K562 (cell line): ENCODE data around the gene ZFAND5. TPM values are rescaled to one million over a fixed set of nuclear protein-coding genes. Genes with fewer than 3 reads are reported as not detected.

ENCODE experiments used
- ATAC-seq: fragments of 200-7000 bp; cut with Tn5 transposase; 3 replicates; pipeline ENCODE4 v1.9.1; 2020; ENCODE audit warnings: moderate library complexity
- BruUV-seq: library from RNA; stranded (reverse); fragments of 400-500 nt; replicated peaks from 2 replicates; lab custom pipeline; 2021; lab: Mats Ljungman, UMichigan
- CTCF ChIA-PET: fragments of 300-600 bp; formaldehyde crosslinking; extraction: SDS; loops from one replicate; lab custom pipeline; 2021; ENCODE audit warnings: low intra/inter-chr PET ratio; lab: Yijun Ruan, JAX
- POLR2A ChIA-PET: fragments of 300-600, 350-650 bp; sonication (Branson Sonifier 250); formaldehyde crosslinking; extraction: SDS; loops from one replicate; lab custom pipeline; 2021; ENCODE audit warnings: antibody characterized with exemption, inconsistent platforms; lab: Yijun Ruan, JAX
- DNase-seq, 4 experiments: peaks; one replicate each; pipeline versions ENCODE4 v3.0.0 to v3.0.0-alpha.2; 2011 to 2018; ENCODE audit warnings: low spot score in 3 of 4, mixed read lengths in 3 of 4; ENCODE audit errors: extremely low read depth in 1 of 4
- FAIRE-seq: peaks from 2 replicates; lab custom pipeline; 2011; peaks lifted over from hg19 to GRCh38; lab: Jason Lieb, UNC
- H2AFZ ChIP-seq: 2 replicates; pipeline ENCODE4 v1.6.0; 2011; ENCODE audit warnings: low read depth, low read length, control low read depth, inconsistent platforms
- H3K27ac ChIP-seq: fragments of 200-600 bp; 3 replicates; pipeline ENCODE4 v1.8.0; 2011; ENCODE audit warnings: low read depth, mild to moderate bottlenecking, control low read depth, inconsistent platforms, low read length, moderate library complexity, mixed read lengths; ENCODE audit errors: extremely low read depth
- H3K27me3 ChIP-seq, 2 experiments: fragments of 300-600 bp in 1 of 2; 2 replicates in 1 of 2; 3 replicates in 1 of 2; pipeline versions ENCODE4 v1.6.0 to v1.8.0; 2011; ENCODE audit warnings: inconsistent platforms in 2 of 2, low read length in 2 of 2, mild to moderate bottlenecking in 1 of 2, mixed read lengths in 1 of 2, moderate library complexity in 1 of 2; ENCODE audit not compliant: control insufficient read depth in 2 of 2, insufficient read depth in 2 of 2
- H3K36me3 ChIP-seq: fragments of 300-600 bp; 3 replicates; pipeline ENCODE4 v1.8.0; 2011; ENCODE audit warnings: mild to moderate bottlenecking, low read length, inconsistent platforms; ENCODE audit not compliant: control insufficient read depth, insufficient read depth
- H3K4me1 ChIP-seq, 2 experiments: fragments of 200-600 bp in 1 of 2; replicated peaks in 1 of 2; 2 replicates in 1 of 2; 3 replicates in 1 of 2; pipeline versions ENCODE4 v1.5.1 to v1.8.0; 2011; ENCODE audit warnings: inconsistent platforms in 2 of 2, low read length in 2 of 2, mild to moderate bottlenecking in 1 of 2, mixed read lengths in 1 of 2, moderate library complexity in 1 of 2; ENCODE audit not compliant: control insufficient read depth in 2 of 2, insufficient read depth in 2 of 2
- H3K4me2 ChIP-seq: 2 replicates; pipeline ENCODE4 v1.6.1; 2011; ENCODE audit warnings: low read length, control low read depth, inconsistent platforms, mixed read lengths; ENCODE audit not compliant: insufficient read depth
- H3K4me3 ChIP-seq: fragments of 200-600 bp; sonication (generic), shearing (Covaris generic); 2 replicates; pipeline ENCODE4 v1.5.1; 2016; ENCODE audit warnings: control low read depth, inconsistent platforms
- H3K79me2 ChIP-seq: fragments of 200-600 bp; 3 replicates; pipeline ENCODE4 v1.8.0; 2011; ENCODE audit warnings: low read length, inconsistent platforms; ENCODE audit not compliant: control insufficient read depth, insufficient read depth
- H3K9ac ChIP-seq, 2 experiments: 2 replicates each; pipeline versions ENCODE4 v1.6.0 to v1.6.1; 2011; ENCODE audit warnings: low read depth in 2 of 2, low read length in 2 of 2, control low read depth in 1 of 2, inconsistent platforms in 1 of 2, mild to moderate bottlenecking in 1 of 2, mixed read lengths in 1 of 2; ENCODE audit not compliant: insufficient read depth in 1 of 2
- H3K9me1 ChIP-seq: one replicate; pipeline ENCODE4 v1.6.0; 2011; ENCODE audit warnings: inconsistent platforms, mild to moderate bottlenecking, low read length, moderate library complexity; ENCODE audit not compliant: control insufficient read depth, insufficient read depth
- H3K9me3 ChIP-seq: replicated peaks from 2 replicates; pipeline ENCODE4 v1.5.1; 2011; ENCODE audit warnings: low read depth, low read length, inconsistent platforms; ENCODE audit not compliant: control insufficient read depth, insufficient read depth
- H4K20me1 ChIP-seq: replicated peaks from 2 replicates; pipeline ENCODE4 v1.6.1; 2011; ENCODE audit warnings: low read length, inconsistent platforms, mixed read lengths; ENCODE audit not compliant: control insufficient read depth, insufficient read depth
- ARHGAP35 ChIP-seq: fragments of 450-650 bp; IDR thresholded peaks from 2 replicates; pipeline ENCODE4 v1.6.1; 2018; ENCODE audit not compliant: partially characterized antibody
- MTF1 ChIP-seq: fragments of 250-450 bp; sonication (Bioruptor Pico); IDR thresholded peaks from 2 replicates; pipeline ENCODE4 v1.9.0; 2021; ENCODE audit warnings: moderate library complexity, mild to moderate bottlenecking, inconsistent platforms, borderline replicate concordance
- RBM34 ChIP-seq: fragments of 200-400 bp; formaldehyde crosslinking; IDR thresholded peaks from 2 replicates; pipeline ENCODE4 v1.6.1; 2018; ENCODE audit warnings: low read length, borderline replicate concordance; ENCODE audit not compliant: insufficient read depth
- XRCC5 ChIP-seq: fragments of 200-400 bp; formaldehyde crosslinking; IDR thresholded peaks from 2 replicates; pipeline ENCODE4 v1.6.1; 2017; ENCODE audit warnings: low read depth, mild to moderate bottlenecking, low read length
- WGBS: fragments of 100-300 bp; shearing (Covaris generic); methylation state at CpG from one replicate; pipeline ENCODE4 v1.1.6; 2016; ENCODE audit warnings: low coverage, mixed read lengths; ENCODE audit not compliant: insufficient coverage; ENCODE audit errors: missing lambda C conversion rate; 5-methylcytosine and 5-hydroxymethylcytosine counted together
- in situ Hi-C: fragments of 300-500 bp; cut with MboI; formaldehyde crosslinking; loops from 4 replicates; pipeline ENCODE4 v1.15.0; 2018; ENCODE audit warnings: inconsistent platforms, mixed read lengths
- intact Hi-C: fragments of 100-400 bp; cut with micrococcal nuclease; formaldehyde crosslinking; loops from 2 replicates; pipeline ENCODE4 v1.14.2; 2022
- polyA plus RNA-seq, 8 experiments: library from polyadenylated mRNA; depleted of rRNA in 4 of 8; stranded (reverse) in 5 of 8; unstranded in 3 of 8; fragments of >200 nt; fragmentation: Nextera tagmentation in 2 of 8; fragmentation: Illumina TruSeq in 1 of 8; extraction: Ambion mirVana in 2 of 8; extraction: Trizol in 1 of 8; gene quantifications; 2 replicates each; pipeline versions ENCODE4 v1.2.1 to v1.2.3, GENCODE V29; 2011 to 2014; ENCODE audit warnings: inconsistent platforms in 1 of 8, missing spikeins in 1 of 8
- total RNA-seq, 7 experiments: library from RNA; depleted of rRNA in 6 of 7; stranded (reverse); fragments of >200 nt in 6 of 7; fragmentation: Illumina TruSeq in 2 of 7; extraction: Trizol in 2 of 7; gene quantifications; 2 replicates each; pipeline versions ENCODE4 v1.2.1 to v1.2.3, GENCODE V29; 2011 to 2021; ENCODE audit warnings: low replicate concordance in 1 of 7

The ZFAND5 gene
- total and polyA plus RNA-seq, 9 of the 15 experiments (the other 6 are each of a cell fraction or from before 2014, with no cell fraction given): 12.7 to 64.2 (median 34.5) TPM

GRCh38 chr9:72349911-72350310, 15.1 kb downstream of the ZFAND5 start:
- H3K27me3 ChIP-seq: no peaks in the 10 kb centered on the region
- H3K4me2 ChIP-seq: no peak overlapping the region
- H3K36me3 ChIP-seq: peaks cover 12% of the 10 kb centered on the region; the same call in 2 of the 3 replicates
- 0% methylated on average over 1 of the region's 1 CpG for WGBS
- ATAC-seq (no peak), DNase-seq (no peak), FAIRE-seq (no peak)
- intact Hi-C loops: no loop called here
- H3K9me1 ChIP-seq: no peaks in the 10 kb centered on the region
- ChIA-PET CTCF (no interaction called here), POLR2A (no interaction called here)
- no peaks in the 10 kb centered on the region for H3K4me1 ChIP-seq
- no peak overlapping the region for H3K27ac ChIP-seq
- TF ChIP-seq RBM34 (no peak), XRCC5 (no peak)
- H2AFZ ChIP-seq: no peak overlapping the region
- no peaks in the 10 kb centered on the region for H3K79me2 ChIP-seq
- in situ Hi-C loops: no loop called here
- BruUV-seq: no TSS peak
- H3K9ac ChIP-seq: no peak overlapping the region
- no peaks in the 10 kb centered on the region for H3K9me3 ChIP-seq
- H4K20me1 ChIP-seq: no peaks in the 10 kb centered on the region; the same call in 1 of the 2 replicates
- H3K4me3 ChIP-seq: no peak overlapping the region

DNA sequence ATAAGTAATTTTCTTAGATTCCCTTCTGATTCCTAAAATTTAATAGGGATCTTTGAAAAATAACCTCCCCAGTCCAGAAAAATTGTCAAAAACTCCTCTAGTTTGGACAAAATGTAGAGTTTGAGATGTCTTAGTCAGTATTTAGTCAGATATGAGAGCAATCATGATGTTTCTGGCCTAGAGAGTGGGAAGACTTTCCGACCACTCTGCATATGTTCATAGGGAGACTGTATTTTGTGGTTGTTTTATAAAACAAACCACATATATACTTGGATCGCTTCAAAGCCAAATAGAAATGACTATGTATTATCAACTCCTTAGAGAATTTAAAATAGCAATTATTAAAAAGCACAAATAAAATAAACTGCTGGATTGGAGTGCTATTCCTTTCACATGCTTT, 15.8 kb downstream of the ZFAND5 start:
- no peak overlapping the region for H3K9ac ChIP-seq
- H2AFZ ChIP-seq: no peak overlapping the region
- H3K36me3 ChIP-seq: peaks cover 5% of the 10 kb centered on the region; the same call in 1 of the 3 replicates
- H3K4me2 ChIP-seq: no peak overlapping the region
- no peaks in the 10 kb centered on the region for H3K4me1 ChIP-seq
- H3K4me3 ChIP-seq: no peak overlapping the region
- BruUV-seq: no TSS peak
- H3K79me2 ChIP-seq: no peaks in the 10 kb centered on the region
- DNase-seq: no peak
- 60% methylated on average over 2 of the region's 2 CpGs for WGBS
- FAIRE-seq: no peak
- no peaks in the 10 kb centered on the region for H3K27me3 ChIP-seq
- no peak overlapping the region for H3K27ac ChIP-seq
- no peaks in the 10 kb centered on the region for H3K9me3 ChIP-seq
- H3K9me1 ChIP-seq: no peaks in the 10 kb centered on the region
- intact Hi-C loops (no loop called here), in situ Hi-C loops (no loop called here)
- H4K20me1 ChIP-seq: no peaks in the 10 kb centered on the region; the same call in 1 of the 2 replicates
- ChIA-PET POLR2A (no interaction called here), CTCF (no interaction called here)
- no peak for TF ChIP-seq ARHGAP35
- TF ChIP-seq MTF1 (CRISPR knock-in tag): no peak
- no peak for ATAC-seq
